Measurements from ENCODE around the gene PRXL2C. TPM values are rescaled to one million over a fixed set of nuclear protein-coding genes. Genes with fewer than 3 reads are reported as not detected.

The PRXL2C gene
- total and polyA plus RNA-seq, 2 of the 8 experiments (the other 6 are each of a cell fraction or from before 2014, with no cell fraction given), result 2.8 to 7.3 TPM

GRCh38 chr9:96654450-96655197 lies 493 bp downstream of the PRXL2C start:
- H3K36me3 ChIP-seq (ENCODE audit: control insufficient read depth in 2 of 4, insufficient read depth in 4 of 4, low read length in 3 of 4), result no peaks in the 10 kb centered on the region
- H2BK120ac ChIP-seq (replicated peaks; ENCODE audit: low read depth, low read length), result no peak overlapping the region
- peak in 1 of 2 experiments; percentile 74 for DNase-seq (ENCODE audit: low read depth in 1 of 2, low spot score in 2 of 2)
- peak overlapping the region; percentile 89; the same call in 1 of the 2 replicates for H4K8ac ChIP-seq (ENCODE audit: extremely low read depth, insufficient read depth, low read length)
- H2AK5ac ChIP-seq (ENCODE audit: low read depth, low read length), result no peak overlapping the region
- no peak overlapping the region for H4K5ac ChIP-seq (ENCODE audit: insufficient read length, low read depth, low read length)
- WGBS, 2 experiments (ENCODE audit: extremely low coverage in 1 of 2, insufficient coverage in 1 of 2, insufficient read length in 1 of 2, insufficient replicate concordance in 2 of 2, low coverage in 1 of 2, low lambda C conversion rate in 2 of 2, missing lambda C conversion rate in 1 of 2), result 2% methylated on average over 63 of the region's 74 CpGs; no CpG with 5 or more reads in 1 of the 2 experiments
- H2BK12ac ChIP-seq (ENCODE audit: low read depth, low read length), result no peak overlapping the region
- ChIA-PET POLR2A (ENCODE audit: partially characterized antibody) (interaction anchor here (0.7 to 1.8 kb wide), 2 partner anchors 88 to 235 kb away, joined by 3 to 4 read pairs; no protein-coding TSS in a partner anchor), CTCF (ENCODE audit: partially characterized antibody) (interaction anchor here (0.5 to 1.6 kb wide), 2 partner anchors 213 to 367 kb away, joined by 3 to 4 read pairs; no protein-coding TSS in a partner anchor)
- no peak overlapping the region for H2BK20ac ChIP-seq (ENCODE audit: low read length)
- peak overlapping the region; percentile 14; the same call in 1 of the 2 replicates for H2AFZ ChIP-seq (ENCODE audit: low read length)
- H2BK5ac ChIP-seq (ENCODE audit: low read depth, low read length), result no peak overlapping the region
- no peak overlapping the region for H3K23ac ChIP-seq (ENCODE audit: insufficient read length)
- peak overlapping the region; percentile 66 to 74 (median 72) for H3K4me3 ChIP-seq (ENCODE audit: extremely low read depth in 1 of 4, insufficient read depth in 2 of 4, low read depth in 3 of 4, low read length in 4 of 4)
- no peak overlapping the region for H2BK15ac ChIP-seq (ENCODE audit: low read length)
- H3K9ac ChIP-seq (replicated peaks in 1 of 4; ENCODE audit: extremely low read depth in 1 of 4, low read depth in 3 of 4, low read length in 3 of 4), result peak overlapping the region; percentile 54 to 83 (median 64); a peak in 6 of 7 replicates
- H3K23me2 ChIP-seq (ENCODE audit: low read depth, low read length), result peaks cover 4% of the 10 kb centered on the region; the same call in 1 of the 2 replicates
- no peaks in the 10 kb centered on the region for H3K79me1 ChIP-seq (ENCODE audit: low read depth, low read length)
- H3K14ac ChIP-seq (ENCODE audit: insufficient read length), result no peak overlapping the region
- H3K4me1 ChIP-seq (replicated peaks in 1 of 4; ENCODE audit: control insufficient read depth in 3 of 4, insufficient read depth in 4 of 4, low read length in 3 of 4), result peaks cover 0 to 6% (median 0%) of the 10 kb centered on the region in 4 experiments; a peak in 2 of 7 replicates
- no peaks in the 10 kb centered on the region; a peak in 1 of 7 replicates for H3K27me3 ChIP-seq (replicated peaks in 1 of 4; ENCODE audit: control insufficient read depth in 3 of 4, extremely low read depth in 1 of 4, insufficient read depth in 3 of 4, low read length in 3 of 4)
- no peak overlapping the region for H4K91ac ChIP-seq (replicated peaks; ENCODE audit: insufficient read length, low read length)
- FAIRE-seq, result no peak
- H3K4me2 ChIP-seq (ENCODE audit: insufficient read depth in 1 of 2, low read depth in 2 of 2, low read length in 2 of 2), result peak overlapping the region; percentile 71 to 74
- no peak overlapping the region; the same call in 1 of the 2 replicates for H3K27ac ChIP-seq (ENCODE audit: low read depth, low read length)
- H4K20me1 ChIP-seq (replicated peaks in 1 of 2; ENCODE audit: control insufficient read depth in 1 of 2, insufficient read depth in 2 of 2, low read length in 2 of 2), result no peaks in the 10 kb centered on the region
- H3K4ac ChIP-seq (replicated peaks; ENCODE audit: insufficient read length, low read depth, low read length), result no peak overlapping the region
- H3K56ac ChIP-seq (replicated peaks; ENCODE audit: insufficient read length, low read depth, low read length), result no peak overlapping the region
- peak overlapping the region; percentile 27; the same call in 1 of the 2 replicates for H3K18ac ChIP-seq (ENCODE audit: extremely low read depth, low read length)
- H3K9me3 ChIP-seq (ENCODE audit: insufficient read depth in 2 of 2, low read depth in 1 of 2, low read length in 1 of 2), result no peaks in the 10 kb centered on the region
- no peaks in the 10 kb centered on the region for H3K79me2 ChIP-seq (ENCODE audit: control insufficient read depth in 1 of 2, insufficient read depth in 2 of 2, low read length in 2 of 2)
- TF ChIP-seq PHF8 (conservative IDR thresholded peaks at IDR 0.05; ENCODE audit: low read depth, low read length) (peak; percentile 79), CTCF (IDR thresholded peaks at IDR 0.05; ENCODE audit: control extremely low read depth in 1 of 3, insufficient read depth in 1 of 3, low read depth in 1 of 3, low read length in 3 of 3) (peak in 2 of 3 experiments; percentile 12 to 30; a peak in 2 of 4 replicates), ZNF274 (IDR thresholded peaks at IDR 0.05; ENCODE audit: borderline replicate concordance, extremely low read depth, low read length) (no peak), EZH2 (IDR thresholded peaks at IDR 0.05; ENCODE audit: low read depth, low read length, severe bottlenecking) (no peak), GABPA (IDR thresholded peaks at IDR 0.05; ENCODE audit: borderline replicate concordance, insufficient read depth, low read length) (no peak), POU5F1 (IDR thresholded peaks at IDR 0.05; ENCODE audit: low read depth, low read length) (no peak), NRF1 (IDR thresholded peaks at IDR 0.05; ENCODE audit: low read depth, low read length) (no peak)
